Measurements from ENCODE around the gene ERICH3. TPM values are rescaled to one million over a fixed set of nuclear protein-coding genes. Genes with fewer than 3 reads are reported as not detected.

The ERICH3 gene
- total and polyA plus RNA-seq, 4 donors, result 0.04 to 0.08 (median 0.05) TPM

GRCh38 chr1:74690364-74690696, 16.7 kb upstream of the ERICH3 start:
- Histone ChIP-seq H3K9ac (ENCODE audit: low read depth in 1 of 2, low read length in 2 of 2) (no peak overlapping the region), H3K36me3 (ENCODE audit: control insufficient read depth in 4 of 4, insufficient read depth in 3 of 4, low read depth in 1 of 4, low read length in 3 of 4) (no peaks in the 10 kb centered on the region), H3K4me1 (ENCODE audit: control insufficient read depth in 4 of 4, insufficient read depth in 4 of 4, low read length in 3 of 4) (peaks cover 0 to 8% (median 0%) of the 10 kb centered on the region in 4 donors), H3K27me3 (ENCODE audit: control insufficient read depth in 4 of 4, insufficient read depth in 4 of 4, low read length in 3 of 4) (no peaks in the 10 kb centered on the region), H3K27ac (ENCODE audit: low read depth in 1 of 2, low read length in 2 of 2) (no peak overlapping the region), H3K4me3 (ENCODE audit: low read depth in 1 of 3, low read length in 3 of 3) (no peak overlapping the region), H3K9me3 (ENCODE audit: control insufficient read depth in 4 of 4, low read length in 3 of 4) (no peaks in the 10 kb centered on the region)
- 46% methylated on average over 2 of the region's 2 CpGs for WGBS
- DNase-seq (ENCODE audit: low spot score), result no peak
- TF ChIP-seq EGR1 (IDR thresholded peaks at IDR 0.05; ENCODE audit: low read depth in 2 of 2) (no peak), FOXA2 (IDR thresholded peaks at IDR 0.05) (no peak), HNF4G (IDR thresholded peaks at IDR 0.05) (no peak), REST (IDR thresholded peaks at IDR 0.05) (no peak), MAX (IDR thresholded peaks at IDR 0.05) (no peak)

GRCh38 chr1:74689621-74690363, 16.2 kb upstream of the ERICH3 start:
- WGBS, result 24% methylated on average over 5 of the region's 5 CpGs
- Histone ChIP-seq H3K9me3 (ENCODE audit: control insufficient read depth in 4 of 4, low read length in 3 of 4) (no peaks in the 10 kb centered on the region), H3K9ac (ENCODE audit: low read depth in 1 of 2, low read length in 2 of 2) (no peak overlapping the region), H3K36me3 (ENCODE audit: control insufficient read depth in 4 of 4, insufficient read depth in 3 of 4, low read depth in 1 of 4, low read length in 3 of 4) (no peaks in the 10 kb centered on the region), H3K27me3 (ENCODE audit: control insufficient read depth in 4 of 4, insufficient read depth in 4 of 4, low read length in 3 of 4) (no peaks in the 10 kb centered on the region), H3K4me1 (ENCODE audit: control insufficient read depth in 4 of 4, insufficient read depth in 4 of 4, low read length in 3 of 4) (peaks cover 0 to 8% (median 0%) of the 10 kb centered on the region in 4 donors), H3K4me3 (ENCODE audit: low read depth in 1 of 3, low read length in 3 of 3) (no peak overlapping the region), H3K27ac (ENCODE audit: low read depth in 1 of 2, low read length in 2 of 2) (no peak overlapping the region)
- no peak for TF ChIP-seq HNF4G (IDR thresholded peaks at IDR 0.05)
- peak; percentile 97 to 98 for TF ChIP-seq RAD21 (IDR thresholded peaks at IDR 0.05)
- no peak for TF ChIP-seq EGR1 (IDR thresholded peaks at IDR 0.05; ENCODE audit: low read depth in 2 of 2)
- TF ChIP-seq YY1 (IDR thresholded peaks at IDR 0.05), result no peak
- TF ChIP-seq JUND (IDR thresholded peaks at IDR 0.05), result no peak
- no peak for TF ChIP-seq HNF4A (conservative IDR thresholded peaks at IDR 0.05)
- TF ChIP-seq RXRA (IDR thresholded peaks at IDR 0.05), result no peak
- TF ChIP-seq CTCF (IDR thresholded peaks at IDR 0.05; ENCODE audit: low read depth, low read length, missing input control), result peak; percentile 91
- no peak for TF ChIP-seq ZBTB33 (IDR thresholded peaks at IDR 0.05)
- TF ChIP-seq GABPA (IDR thresholded peaks at IDR 0.05 in 1 of 2, conservative IDR thresholded peaks at IDR 0.05 in 1 of 2), result no peak
- no peak for TF ChIP-seq TAF1 (conservative IDR thresholded peaks at IDR 0.05)
- peak; percentile 99 for TF ChIP-seq FOXA2 (IDR thresholded peaks at IDR 0.05)
- TF ChIP-seq MAX (IDR thresholded peaks at IDR 0.05), result no peak
- TF ChIP-seq REST (IDR thresholded peaks at IDR 0.05), result peak; percentile 41
- TF ChIP-seq SP1 (IDR thresholded peaks at IDR 0.05), result no peak
- peak; percentile 98 for TF ChIP-seq FOXA1 (IDR thresholded peaks at IDR 0.05)
- TF ChIP-seq NR2F2 (IDR thresholded peaks at IDR 0.05), result no peak
- no peak for TF ChIP-seq ATF3 (IDR thresholded peaks at IDR 0.05)
- peak; percentile 40 for DNase-seq (ENCODE audit: low spot score)

All from liver (tissue), 9 donors.